Sigmoid colon (tissue), 4 donors: ENCODE data around the gene MAP3K15.

Experiments
- EP300 ChIP-seq, 4 donors: sonication (generic); formaldehyde crosslinking; IDR thresholded peaks; one replicate each; pipeline ENCODE4 v1.6.1; 2017; ENCODE audit warnings: antibody characterized with exemption in 4 of 4
- POLR2A ChIP-seq, 2 donors: fragments of 450-650 bp; IDR thresholded peaks; one replicate each; pipeline ENCODE4 v1.6.1; 2016; ENCODE audit warnings: antibody characterized with exemption in 2 of 2, mild to moderate bottlenecking in 2 of 2, moderate library complexity in 2 of 2
- POLR2AphosphoS5 ChIP-seq, 4 donors: sonication (generic); formaldehyde crosslinking; IDR thresholded peaks; one replicate each; pipeline ENCODE4 v1.6.1; 2017; ENCODE audit warnings: antibody characterized with exemption in 4 of 4
- TF ChIP-seq, protein P1 (sequence below), 4 experiments: fragments of 450-650 bp in 3 of 4; fragments of 200-600 bp in 1 of 4; IDR thresholded peaks; one replicate each; pipeline ENCODE4 v1.5.1; 2016 to 2019; ENCODE audit warnings: antibody characterized with exemption in 4 of 4, mild to moderate bottlenecking in 3 of 4, moderate library complexity in 2 of 4

DNA sequence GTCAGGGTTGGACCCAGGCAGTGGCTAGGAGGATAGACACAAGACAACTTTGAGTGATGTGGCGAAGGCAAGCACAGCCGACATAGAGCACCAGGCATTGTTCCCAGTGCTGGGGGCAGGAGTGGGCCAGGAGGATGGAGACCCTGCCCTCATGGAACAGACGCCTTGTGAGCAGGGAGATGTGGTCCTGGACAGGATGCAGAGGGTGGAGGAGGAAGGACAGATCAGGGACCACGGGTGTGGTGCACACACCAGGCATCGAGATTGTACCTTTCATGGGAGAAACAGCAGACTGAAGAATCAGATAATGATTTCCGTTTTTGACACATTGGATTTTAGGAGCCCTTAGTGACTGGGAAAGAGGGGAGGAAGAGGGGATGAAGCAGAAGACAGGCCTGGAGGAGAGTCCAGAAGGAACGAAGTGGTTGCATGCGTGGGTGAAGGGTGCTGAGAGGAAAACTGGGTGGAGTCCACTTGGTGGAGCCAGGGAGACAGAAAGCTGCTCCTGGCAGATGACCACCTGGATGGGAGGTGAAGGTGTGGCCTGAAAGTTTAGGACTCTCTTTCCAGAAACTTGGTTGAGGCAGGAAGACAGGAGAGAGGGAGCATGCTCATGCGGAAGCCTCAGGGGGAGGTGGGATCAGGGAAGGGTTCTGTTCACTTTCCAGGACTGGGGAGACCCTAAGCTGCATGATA lies 27.9 kb upstream of the MAP3K15 start:
- TF ChIP-seq, protein P1, sequence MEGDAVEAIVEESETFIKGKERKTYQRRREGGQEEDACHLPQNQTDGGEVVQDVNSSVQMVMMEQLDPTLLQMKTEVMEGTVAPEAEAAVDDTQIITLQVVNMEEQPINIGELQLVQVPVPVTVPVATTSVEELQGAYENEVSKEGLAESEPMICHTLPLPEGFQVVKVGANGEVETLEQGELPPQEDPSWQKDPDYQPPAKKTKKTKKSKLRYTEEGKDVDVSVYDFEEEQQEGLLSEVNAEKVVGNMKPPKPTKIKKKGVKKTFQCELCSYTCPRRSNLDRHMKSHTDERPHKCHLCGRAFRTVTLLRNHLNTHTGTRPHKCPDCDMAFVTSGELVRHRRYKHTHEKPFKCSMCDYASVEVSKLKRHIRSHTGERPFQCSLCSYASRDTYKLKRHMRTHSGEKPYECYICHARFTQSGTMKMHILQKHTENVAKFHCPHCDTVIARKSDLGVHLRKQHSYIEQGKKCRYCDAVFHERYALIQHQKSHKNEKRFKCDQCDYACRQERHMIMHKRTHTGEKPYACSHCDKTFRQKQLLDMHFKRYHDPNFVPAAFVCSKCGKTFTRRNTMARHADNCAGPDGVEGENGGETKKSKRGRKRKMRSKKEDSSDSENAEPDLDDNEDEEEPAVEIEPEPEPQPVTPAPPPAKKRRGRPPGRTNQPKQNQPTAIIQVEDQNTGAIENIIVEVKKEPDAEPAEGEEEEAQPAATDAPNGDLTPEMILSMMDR (IDR thresholded peaks at IDR 0.05) = no peak
- TF ChIP-seq POLR2A (IDR thresholded peaks at IDR 0.05) (no peak), POLR2AphosphoS5 (IDR thresholded peaks at IDR 0.05) (no peak), EP300 (IDR thresholded peaks at IDR 0.05) (no peak)
